Trophoblast cell (in vitro differentiated cells and primary cell): ENCODE results near the gene AHCYL2.

Experiments
- DNase-seq, 2 donors: peaks; one replicate each; pipeline ENCODE4 v3.0.0-alpha.2; 2016
- H2AFZ ChIP-seq: 2 replicates; pipeline ENCODE4 v1.6.1; 2013; ENCODE audit warnings: low read length, moderate library complexity, mild to moderate bottlenecking; ENCODE audit not compliant: insufficient read depth, poor library complexity
- H2AK5ac ChIP-seq: 2 replicates; pipeline ENCODE4 v1.6.1; 2013; ENCODE audit warnings: mild to moderate bottlenecking, low read length
- H2BK120ac ChIP-seq: 2 replicates; pipeline ENCODE4 v1.6.1; 2013; ENCODE audit warnings: low read length, mild to moderate bottlenecking, moderate library complexity; ENCODE audit not compliant: insufficient read depth, poor library complexity
- H2BK12ac ChIP-seq: 2 replicates; pipeline ENCODE4 v1.6.1; 2013; ENCODE audit warnings: mild to moderate bottlenecking, low read length, moderate library complexity
- H2BK5ac ChIP-seq: 2 replicates; pipeline ENCODE4 v1.6.1; 2013; ENCODE audit warnings: low read length, low read depth, moderate library complexity, mild to moderate bottlenecking; ENCODE audit not compliant: poor library complexity
- H3K14ac ChIP-seq: 2 replicates; pipeline ENCODE4 v1.6.1; 2013; ENCODE audit warnings: mild to moderate bottlenecking, low read length
- H3K18ac ChIP-seq: 2 replicates; pipeline ENCODE4 v1.6.1; 2013; ENCODE audit warnings: mild to moderate bottlenecking, low read length
- H3K23ac ChIP-seq: 2 replicates; pipeline ENCODE4 v1.6.1; 2013; ENCODE audit warnings: low read length
- H3K27ac ChIP-seq: 2 replicates; pipeline ENCODE4 v1.5.1; 2013; ENCODE audit warnings: low read depth, mild to moderate bottlenecking, inconsistent platforms, low read length, moderate library complexity
- H3K27me3 ChIP-seq: 2 replicates; pipeline ENCODE4 v1.6.1; 2013; ENCODE audit warnings: inconsistent platforms, mild to moderate bottlenecking, low read length, moderate library complexity; ENCODE audit not compliant: insufficient read depth
- H3K36me3 ChIP-seq, 2 experiments: 1 replicate in 1 of 2; 2 replicates in 1 of 2; pipeline ENCODE4 v1.6.1; 2013; ENCODE audit warnings: low read length in 2 of 2, mild to moderate bottlenecking in 2 of 2, moderate library complexity in 1 of 2; ENCODE audit not compliant: insufficient read depth in 2 of 2, control insufficient read depth in 1 of 2
- H3K4ac ChIP-seq: 2 replicates; pipeline ENCODE4 v1.6.1; 2013; ENCODE audit warnings: low read depth, mild to moderate bottlenecking, low read length, moderate library complexity
- H3K4me1 ChIP-seq, 2 experiments: 1 replicate in 1 of 2; 2 replicates in 1 of 2; pipeline ENCODE4 v1.6.1; 2013; ENCODE audit warnings: low read length in 2 of 2, mild to moderate bottlenecking in 2 of 2, moderate library complexity in 1 of 2; ENCODE audit not compliant: insufficient read depth in 2 of 2, control insufficient read depth in 1 of 2
- H3K4me2 ChIP-seq: 2 replicates; pipeline ENCODE4 v1.6.1; 2013; ENCODE audit warnings: inconsistent platforms, mild to moderate bottlenecking, low read length, moderate library complexity
- H3K4me3 ChIP-seq: 2 replicates; pipeline ENCODE4 v1.5.1; 2013; ENCODE audit warnings: mild to moderate bottlenecking, low read depth, low read length, inconsistent platforms
- H3K79me1 ChIP-seq: one replicate; pipeline ENCODE4 v1.6.1; 2013; ENCODE audit warnings: low read length
- H3K79me2 ChIP-seq: 2 replicates; pipeline ENCODE4 v1.6.1; 2013; ENCODE audit warnings: low read length, mild to moderate bottlenecking; ENCODE audit not compliant: control insufficient read depth, insufficient read depth, poor library complexity
- H3K9ac ChIP-seq: 2 replicates; pipeline ENCODE4 v1.6.1; 2013; ENCODE audit warnings: mild to moderate bottlenecking, low read length
- H3K9me3 ChIP-seq: 2 replicates; pipeline ENCODE4 v1.6.1; 2013; ENCODE audit warnings: low read depth, mild to moderate bottlenecking, control low read depth, inconsistent platforms, low read length; ENCODE audit not compliant: insufficient read depth
- H4K12ac ChIP-seq: 2 replicates; pipeline ENCODE4 v1.6.1; 2013; ENCODE audit warnings: low read depth, mild to moderate bottlenecking, low read length, moderate library complexity
- H4K8ac ChIP-seq: 2 replicates; pipeline ENCODE4 v1.6.1; 2013; ENCODE audit warnings: low read depth, mild to moderate bottlenecking, low read length, moderate library complexity
- H4K91ac ChIP-seq: one replicate; pipeline ENCODE4 v1.6.1; 2013; ENCODE audit warnings: low read depth, mild to moderate bottlenecking, low read length, moderate library complexity
- WGBS: extraction: QIAGEN DNeasy Blood & Tissue Kit; methylation state at CpG from one replicate; pipeline ENCODE4 v1.1.7; 2013; ENCODE audit warnings: missing lambda C conversion rate; ENCODE audit not compliant: insufficient read length, insufficient coverage; ENCODE audit errors: extremely low coverage; 5-methylcytosine and 5-hydroxymethylcytosine counted together

The AHCYL2 gene

DNA sequence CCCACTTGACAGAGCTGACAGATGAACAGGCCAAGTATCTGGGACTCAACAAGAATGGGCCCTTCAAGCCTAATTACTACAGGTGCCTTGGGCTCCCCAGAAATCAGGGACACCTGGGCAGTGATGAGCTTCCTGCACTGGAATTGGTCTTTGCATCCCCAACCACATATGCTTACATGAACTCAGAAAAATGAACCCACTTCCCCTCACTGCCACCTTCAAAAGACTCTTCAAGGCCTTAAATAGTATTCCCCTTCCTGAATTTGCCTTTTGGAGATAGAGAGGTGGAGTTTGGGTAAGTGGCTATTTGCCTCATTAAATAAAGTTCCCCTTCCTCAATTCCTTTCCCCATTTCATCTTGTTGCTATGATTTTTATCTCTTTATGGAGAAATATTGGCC, 201.7 kb downstream of the AHCYL2 start:
- Histone ChIP-seq H3K14ac (no peak overlapping the region), H3K18ac (no peak overlapping the region), H3K79me1 (peaks cover 1% of the 10 kb centered on the region), H2AK5ac (no peak overlapping the region), H4K91ac (no peak overlapping the region), H3K4me1 (peaks cover 4 to 5% of the 10 kb centered on the region in 2 experiments), H2BK5ac (no peak overlapping the region), H3K4ac (no peak overlapping the region), H3K4me2 (no peak overlapping the region), H3K79me2 (no peaks in the 10 kb centered on the region), H4K8ac (no peak overlapping the region), H3K36me3 (no peaks in the 10 kb centered on the region), H2BK12ac (no peak overlapping the region), H3K4me3 (no peak overlapping the region), H3K9me3 (no peaks in the 10 kb centered on the region), H2AFZ (no peak overlapping the region), H2BK120ac (no peak overlapping the region), H3K23ac (no peak overlapping the region), H3K9ac (no peak overlapping the region), H4K12ac (no peak overlapping the region), H3K27me3 (no peaks in the 10 kb centered on the region), H3K27ac (no peak overlapping the region)
- no peak for DNase-seq

GRCh38 chr7:129427526-129428045, 202.8 kb downstream of the AHCYL2 start:
- no peak overlapping the region for H4K12ac ChIP-seq
- H2BK12ac ChIP-seq, result no peak overlapping the region
- no peak overlapping the region for H4K8ac ChIP-seq
- no peak overlapping the region for H4K91ac ChIP-seq
- H3K27ac ChIP-seq, result no peak overlapping the region
- no peak overlapping the region for H3K4me3 ChIP-seq
- no peak overlapping the region for H3K9ac ChIP-seq
- H3K4me2 ChIP-seq, result no peak overlapping the region
- H2AFZ ChIP-seq, result no peak overlapping the region
- H3K27me3 ChIP-seq, result no peaks in the 10 kb centered on the region
- no peaks in the 10 kb centered on the region for H3K9me3 ChIP-seq
- H3K14ac ChIP-seq, result no peak overlapping the region
- DNase-seq, result no peak
- WGBS, result no CpG with 5 or more reads among the region's 2 CpGs
- no peaks in the 10 kb centered on the region for H3K79me2 ChIP-seq
- no peak overlapping the region for H2BK120ac ChIP-seq
- no peak overlapping the region for H2BK5ac ChIP-seq
- H3K18ac ChIP-seq, result no peak overlapping the region
- H2AK5ac ChIP-seq, result no peak overlapping the region
- H3K4ac ChIP-seq, result no peak overlapping the region
- H3K4me1 ChIP-seq, result peaks cover 4 to 5% of the 10 kb centered on the region in 2 experiments
- peaks cover 1% of the 10 kb centered on the region for H3K79me1 ChIP-seq
- H3K36me3 ChIP-seq, result no peaks in the 10 kb centered on the region
- H3K23ac ChIP-seq, result no peak overlapping the region

DNA sequence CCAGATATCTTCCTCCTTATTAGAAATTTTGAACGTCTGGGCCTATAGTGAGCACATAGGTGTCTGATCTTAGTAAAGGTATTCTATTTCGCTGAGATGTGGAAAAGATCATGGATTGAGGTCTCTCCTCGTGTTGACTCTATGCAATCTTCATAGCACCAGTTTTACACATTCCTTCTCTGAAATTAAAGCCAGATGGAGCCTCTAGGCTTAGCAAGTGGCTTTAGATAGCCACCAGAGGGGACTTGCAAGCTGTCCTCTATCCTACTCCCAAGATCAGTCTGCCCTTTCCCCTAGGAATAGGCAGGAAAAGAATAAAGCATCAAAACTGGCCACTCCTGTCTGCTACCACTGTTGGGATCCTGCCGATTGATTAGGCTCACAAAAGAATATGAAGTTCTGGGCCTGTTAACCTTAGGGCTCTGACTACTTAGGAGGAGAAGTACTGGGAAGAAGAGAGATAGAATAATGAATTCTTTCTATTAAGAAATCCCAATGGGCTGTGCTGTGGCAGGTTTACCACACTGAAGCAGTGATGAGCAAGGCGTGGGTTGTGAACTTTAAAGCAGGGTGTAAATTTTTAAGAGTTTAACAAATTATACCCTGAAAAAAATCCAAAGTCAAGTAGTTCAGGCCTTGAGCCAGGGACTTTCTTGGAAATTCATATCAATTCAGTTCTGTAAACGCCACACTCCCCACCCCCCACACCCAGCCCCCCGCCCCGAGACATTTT, 207.2 kb downstream of the AHCYL2 start:
- no peaks in the 10 kb centered on the region for H3K9me3 ChIP-seq
- no peak overlapping the region for H3K9ac ChIP-seq
- no peaks in the 10 kb centered on the region for H3K36me3 ChIP-seq
- H4K12ac ChIP-seq, result no peak overlapping the region
- H2BK5ac ChIP-seq, result no peak overlapping the region
- H3K18ac ChIP-seq, result no peak overlapping the region
- H2BK12ac ChIP-seq, result no peak overlapping the region
- no CpG with 5 or more reads among the region's 8 CpGs for WGBS
- H3K79me2 ChIP-seq, result no peaks in the 10 kb centered on the region
- no peak overlapping the region for H2AK5ac ChIP-seq
- no peak overlapping the region for H3K4me2 ChIP-seq
- H2AFZ ChIP-seq, result no peak overlapping the region
- no peak overlapping the region for H2BK120ac ChIP-seq
- no peak overlapping the region for H4K8ac ChIP-seq
- peaks cover 3% of the 10 kb centered on the region for H3K79me1 ChIP-seq
- no peak overlapping the region for H4K91ac ChIP-seq
- H3K4ac ChIP-seq, result no peak overlapping the region
- peaks cover 6 to 8% of the 10 kb centered on the region in 2 experiments for H3K4me1 ChIP-seq
- H3K27me3 ChIP-seq, result peaks cover 3% of the 10 kb centered on the region
- H3K4me3 ChIP-seq, result no peak overlapping the region
- H3K23ac ChIP-seq, result no peak overlapping the region
- H3K14ac ChIP-seq, result no peak overlapping the region
- no peak for DNase-seq
- no peak overlapping the region for H3K27ac ChIP-seq

GRCh38 chr7:129433847-129434674, 209.2 kb downstream of the AHCYL2 start, which contains the start of gene STRIP2:
Gene STRIP2, plus strand, starts transcription at chr7:129434432. Its CDS starts 41 bp downstream, at chr7:129434473.
- Histone ChIP-seq H2AK5ac (no peak within 1 kb of the TSS), H4K91ac (no peak within 1 kb of the TSS), H3K79me1 (peaks cover 2% of the 10 kb centered on the region), H2AFZ (peak within 1 kb of the TSS; percentile 19), H3K27ac (no peak within 1 kb of the TSS), H4K12ac (no peak within 1 kb of the TSS), H3K9ac (peak within 1 kb of the TSS; percentile 41), H3K27me3 (peaks cover 3% of the 10 kb centered on the region), H2BK12ac (no peak within 1 kb of the TSS), H3K14ac (no peak within 1 kb of the TSS), H4K8ac (peak within 1 kb of the TSS; percentile 43), H3K4me1 (peaks cover 2 to 5% of the 10 kb centered on the region in 2 experiments), H3K4ac (no peak within 1 kb of the TSS), H3K4me3 (peak within 1 kb of the TSS; percentile 81), H3K36me3 (no peaks in the 10 kb centered on the region), H2BK5ac (no peak within 1 kb of the TSS), H3K4me2 (peak within 1 kb of the TSS; percentile 75), H3K79me2 (no peaks in the 10 kb centered on the region), H2BK120ac (no peak within 1 kb of the TSS), H3K18ac (no peak within 1 kb of the TSS), H3K23ac (no peak within 1 kb of the TSS), H3K9me3 (no peaks in the 10 kb centered on the region)
- no CpG with 5 or more reads among the region's 75 CpGs for WGBS
- DNase-seq, result peak; percentile 89 to 90
